Subcutaneous adipose tissue (tissue), 4 donors: ENCODE results near the gene ZNF576. TPM values are rescaled to one million over a fixed set of nuclear protein-coding genes. Genes with fewer than 3 reads are reported as not detected.

Source experiments
- CTCF ChIP-seq: fragments of 450-650 bp; IDR thresholded peaks from one replicate; pipeline ENCODE4 v1.5.1; 2016; ENCODE audit warnings: low read depth, mild to moderate bottlenecking, control low read depth, antibody characterized with exemption, moderate library complexity
- total RNA-seq, 4 donors: library from RNA; depleted of rRNA; stranded (reverse); fragments of >200 nt; gene quantifications; one replicate each; pipeline ENCODE4 v1.1.0, GENCODE V29; 2016

The ZNF576 gene
- total RNA-seq, 4 donors from 2014 or later: 4.1 to 11.6 (median 9.4) TPM

GRCh38 chr19:43625918-43626579, 29.7 kb downstream of the ZNF576 start:
- TF ChIP-seq CTCF: no peak

GRCh38 chr19:43626838-43627237, 30.4 kb downstream of the ZNF576 start:
- no peak for TF ChIP-seq CTCF

GRCh38 chr19:43628646-43629326, 32.4 kb downstream of the ZNF576 start:
- no peak for TF ChIP-seq CTCF

- TF ChIP-seq CTCF: no peak
Observed at GRCh38 chr19:43631491-43631890, 35.1 kb downstream of the ZNF576 start.

- TF ChIP-seq CTCF: no peak
Observed at GRCh38 chr19:43633520-43633919, 37.1 kb downstream of the ZNF576 start.

- no peak for TF ChIP-seq CTCF
Observed at GRCh38 chr19:43634068-43634467, 37.7 kb downstream of the ZNF576 start.

- TF ChIP-seq CTCF: no peak
Observed at GRCh38 chr19:43634506-43634871, 38.1 kb downstream of the ZNF576 start.
